ENCODE data around the gene ZEB1. TPM values are rescaled to one million over a fixed set of nuclear protein-coding genes. Genes with fewer than 3 reads are reported as not detected.

ZEB1 gene
- total and polyA plus RNA-seq, 10 of the 15 experiments (the other 5 are each of a cell fraction or from before 2014, with no cell fraction given): 10.4 to 35.6 (median 24.5) TPM

DNA sequence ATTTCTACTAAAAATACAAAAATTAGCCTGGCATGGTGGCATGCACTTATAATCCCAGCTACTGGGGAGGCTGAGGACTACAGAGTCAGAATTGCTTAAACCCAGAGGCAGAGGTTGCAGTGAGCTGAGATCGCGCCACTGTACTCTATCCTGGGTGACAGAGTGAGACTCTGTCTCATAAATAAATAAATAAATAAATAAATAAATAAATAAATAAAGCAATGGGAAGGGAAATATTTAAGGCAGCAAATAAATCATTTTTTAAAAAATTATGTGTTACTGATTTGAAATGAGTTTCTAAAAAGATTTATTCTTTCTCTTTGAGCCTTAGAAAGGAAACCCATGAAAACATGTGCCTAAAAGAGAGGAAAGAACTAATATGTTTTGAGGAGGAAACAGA is 45.2 kb upstream of the ZEB1 start:
- no peak for FAIRE-seq
- CTCF ChIA-PET: interaction anchor here (0.7 kb wide), 1 partner anchor 222 kb away, joined by 3 read pairs; no protein-coding TSS in a partner anchor
- RAD21 ChIA-PET (ENCODE audit: unreplicated experiment): no interaction called here
- H3K4me1 ChIP-seq (ENCODE audit: control insufficient read depth, insufficient read depth, low read length): no peaks in the 10 kb centered on the region
- H3K27ac ChIP-seq (ENCODE audit: control insufficient read depth, insufficient read depth): no peak overlapping the region
- no peak overlapping the region for H3K4me3 ChIP-seq
- H3K4me2 ChIP-seq (ENCODE audit: control insufficient read depth, insufficient read depth): no peak overlapping the region
- no peaks in the 10 kb centered on the region for H3K36me3 ChIP-seq (ENCODE audit: control insufficient read depth in 2 of 2, insufficient read depth in 2 of 2, low read length in 1 of 2)
- TF ChIP-seq CHD4 (IDR thresholded peaks at IDR 0.05) (no peak), FOS (IDR thresholded peaks at IDR 0.05; ENCODE audit: borderline replicate concordance, extremely low read depth, insufficient read length) (no peak), POLR2AphosphoS2 (IDR thresholded peaks at IDR 0.05; ENCODE audit: low read depth, low read length) (no peak)
- TF ChIP-seq, protein P1, sequence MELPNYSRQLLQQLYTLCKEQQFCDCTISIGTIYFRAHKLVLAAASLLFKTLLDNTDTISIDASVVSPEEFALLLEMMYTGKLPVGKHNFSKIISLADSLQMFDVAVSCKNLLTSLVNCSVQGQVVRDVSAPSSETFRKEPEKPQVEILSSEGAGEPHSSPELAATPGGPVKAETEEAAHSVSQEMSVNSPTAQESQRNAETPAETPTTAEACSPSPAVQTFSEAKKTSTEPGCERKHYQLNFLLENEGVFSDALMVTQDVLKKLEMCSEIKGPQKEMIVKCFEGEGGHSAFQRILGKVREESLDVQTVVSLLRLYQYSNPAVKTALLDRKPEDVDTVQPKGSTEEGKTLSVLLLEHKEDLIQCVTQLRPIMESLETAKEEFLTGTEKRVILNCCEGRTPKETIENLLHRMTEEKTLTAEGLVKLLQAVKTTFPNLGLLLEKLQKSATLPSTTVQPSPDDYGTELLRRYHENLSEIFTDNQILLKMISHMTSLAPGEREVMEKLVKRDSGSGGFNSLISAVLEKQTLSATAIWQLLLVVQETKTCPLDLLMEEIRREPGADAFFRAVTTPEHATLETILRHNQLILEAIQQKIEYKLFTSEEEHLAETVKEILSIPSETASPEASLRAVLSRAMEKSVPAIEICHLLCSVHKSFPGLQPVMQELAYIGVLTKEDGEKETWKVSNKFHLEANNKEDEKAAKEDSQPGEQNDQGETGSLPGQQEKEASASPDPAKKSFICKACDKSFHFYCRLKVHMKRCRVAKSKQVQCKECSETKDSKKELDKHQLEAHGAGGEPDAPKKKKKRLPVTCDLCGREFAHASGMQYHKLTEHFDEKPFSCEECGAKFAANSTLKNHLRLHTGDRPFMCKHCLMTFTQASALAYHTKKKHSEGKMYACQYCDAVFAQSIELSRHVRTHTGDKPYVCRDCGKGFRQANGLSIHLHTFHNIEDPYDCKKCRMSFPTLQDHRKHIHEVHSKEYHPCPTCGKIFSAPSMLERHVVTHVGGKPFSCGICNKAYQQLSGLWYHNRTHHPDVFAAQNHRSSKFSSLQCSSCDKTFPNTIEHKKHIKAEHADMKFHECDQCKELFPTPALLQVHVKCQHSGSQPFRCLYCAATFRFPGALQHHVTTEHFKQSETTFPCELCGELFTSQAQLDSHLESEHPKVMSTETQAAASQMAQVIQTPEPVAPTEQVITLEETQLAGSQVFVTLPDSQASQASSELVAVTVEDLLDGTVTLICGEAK (IDR thresholded peaks at IDR 0.05; ENCODE audit: borderline replicate concordance): no peak
- H3K9ac ChIP-seq (ENCODE audit: control insufficient read depth, insufficient read depth, low read length): no peak overlapping the region
- H3K79me2 ChIP-seq (ENCODE audit: control insufficient read depth, insufficient read depth, low read length): no peaks in the 10 kb centered on the region
- H4K20me1 ChIP-seq (ENCODE audit: control insufficient read depth, insufficient read depth): no peaks in the 10 kb centered on the region
- no peak for DNase-seq (ENCODE audit: low read depth, low spot score)
- in situ Hi-C loops (cut with MboI): no loop called here
- H3K27me3 ChIP-seq (replicated peaks in 1 of 2; ENCODE audit: control insufficient read depth in 2 of 2, insufficient read depth in 2 of 2, low read length in 1 of 2): no peaks in the 10 kb centered on the region
- intact Hi-C loops (cut with micrococcal nuclease; ENCODE audit: unreplicated experiment): no loop called here
- no peak overlapping the region for H2AFZ ChIP-seq (ENCODE audit: control insufficient read depth, low read depth, low read length)
- POLR2A ChIA-PET: no interaction called here
- 93% methylated on average over 2 of the region's 2 CpGs for WGBS (ENCODE audit: insufficient coverage, insufficient replicate concordance, low lambda C conversion rate, missing lambda C conversion rate)
- no peaks in the 10 kb centered on the region for H3K9me3 ChIP-seq (replicated peaks; ENCODE audit: control insufficient read depth, insufficient read depth, low read length)
- SMC1A ChIA-PET (ENCODE audit: uncharacterized antibody, unreplicated experiment): interaction anchor here (0.7 kb wide), 1 partner anchor 38 kb away, joined by 3 read pairs; no protein-coding TSS in a partner anchor
- ATAC-seq: no peak
- no TSS peak for BruUV-seq (replicated peaks)
